HCT116 (cell line): ENCODE measurements around the gene KCNE4. TPM values are rescaled to one million over a fixed set of nuclear protein-coding genes. Genes with fewer than 3 reads are reported as not detected.

Experiments used
- ATAC-seq: fragments of 200-7000 bp; cut with Tn5 transposase; 2 replicates; pipeline ENCODE4 v1.9.1; 2020; ENCODE audit warnings: mild to moderate bottlenecking, moderate library complexity
- BruUV-seq: library from RNA; stranded (reverse); fragments of 400-500 nt; replicated peaks from 2 replicates; lab custom pipeline; 2021; lab: Mats Ljungman, UMichigan
- CTCF ChIA-PET: fragments of 300-600 bp; sonication (Branson Sonifier 250); formaldehyde crosslinking; loops from one replicate; lab custom pipeline; 2021; ENCODE audit warnings: antibody characterized with exemption; lab: Charles Lee
- POLR2A ChIA-PET: fragments of 300-600, 350-600 bp; sonication (Branson Sonifier 250); formaldehyde crosslinking; loops from one replicate; lab custom pipeline; 2021; ENCODE audit warnings: antibody characterized with exemption; lab: Charles Lee
- RAD21 ChIA-PET, 2 experiments: fragments of 300-600 bp; sonication (Branson Sonifier 250); formaldehyde crosslinking; loops; one replicate each; lab custom pipeline; 2023; ENCODE audit warnings: low total read pairs in 2 of 2; ENCODE audit not compliant: uncharacterized antibody in 2 of 2, unreplicated experiment in 2 of 2, low non-redundant PET in 1 of 2; lab: Charles Lee
- DNase-seq: peaks from one replicate; pipeline ENCODE4 v3.0.0-alpha.2; 2010; ENCODE audit warnings: low read depth, low spot score
- H2AFZ ChIP-seq: fragments of 200-600 bp; shearing (Covaris generic), sonication (generic); 2 replicates; pipeline ENCODE4 v1.6.1; 2017; ENCODE audit warnings: low read depth, mixed run types, mixed read lengths, antibody characterized with exemption, low read length; ENCODE audit not compliant: poor library complexity, severe bottlenecking
- H3K27ac ChIP-seq: 2 replicates; pipeline ENCODE4 v1.5.1; 2012; ENCODE audit warnings: low read depth, low read length
- H3K27me3 ChIP-seq: fragments of 200-600 bp; sonication (generic); 2 replicates; pipeline ENCODE4 v1.6.1; 2016; ENCODE audit warnings: mixed run types, low read length, mixed read lengths; ENCODE audit not compliant: insufficient read depth
- H3K36me3 ChIP-seq, 2 experiments: fragments of 200-500 bp in 1 of 2; fragments of 200-600 bp in 1 of 2; sonication (Bioruptor generic) in 1 of 2; sonication (generic) in 1 of 2; 2 replicates each; pipeline versions ENCODE4 v1.5.1 to v1.6.1; 2014 to 2016; ENCODE audit warnings: low read length in 2 of 2, inconsistent platforms in 1 of 2, mixed read lengths in 1 of 2, mixed run types in 1 of 2; ENCODE audit not compliant: insufficient read depth in 2 of 2, control insufficient read depth in 1 of 2
- H3K4me1 ChIP-seq, 2 experiments: fragments of 200-600 bp in 1 of 2; sonication (generic) in 1 of 2; 2 replicates each; pipeline versions ENCODE4 v1.5.1 to v1.6.1; 2012 to 2017; ENCODE audit warnings: low read length in 2 of 2, inconsistent platforms in 1 of 2, mild to moderate bottlenecking in 1 of 2, mixed read lengths in 1 of 2, mixed run types in 1 of 2, moderate library complexity in 1 of 2; ENCODE audit not compliant: insufficient read depth in 2 of 2, control insufficient read depth in 1 of 2
- H3K4me2 ChIP-seq: fragments of 200-600 bp; sonication (generic); 2 replicates; pipeline ENCODE4 v1.6.1; 2017; ENCODE audit warnings: mixed run types, low read length, mixed read lengths
- H3K4me3 ChIP-seq, 2 experiments: fragments of 200-600 bp in 1 of 2; sonication (generic) in 1 of 2; replicated peaks in 1 of 2; 2 replicates each; pipeline ENCODE4 v1.5.1; 2011 to 2016; ENCODE audit warnings: low read length in 2 of 2, control low read depth in 1 of 2, low read depth in 1 of 2, mild to moderate bottlenecking in 1 of 2, mixed read lengths in 1 of 2, mixed run types in 1 of 2
- H3K79me2 ChIP-seq: fragments of 200-600 bp; sonication (generic); 2 replicates; pipeline ENCODE4 v1.6.1; 2017; ENCODE audit warnings: mild to moderate bottlenecking, mixed run types, low read length, moderate library complexity, mixed read lengths; ENCODE audit not compliant: insufficient read depth
- H3K9ac ChIP-seq: fragments of 200-600 bp; sonication (generic); 2 replicates; pipeline ENCODE4 v1.6.1; 2016; ENCODE audit warnings: low read length, mixed read lengths
- H3K9me2 ChIP-seq: fragments of 200-600 bp; sonication (generic), shearing (Covaris generic); 2 replicates; pipeline ENCODE4 v1.6.1; 2017; ENCODE audit warnings: mixed run types, mild to moderate bottlenecking, moderate library complexity; ENCODE audit not compliant: insufficient read depth
- H3K9me3 ChIP-seq, 2 experiments: fragments of 200-500 bp in 1 of 2; fragments of 200-600 bp in 1 of 2; sonication (Bioruptor generic) in 1 of 2; sonication (generic) in 1 of 2; 2 replicates each; pipeline ENCODE4 v1.6.1; 2014 to 2017; ENCODE audit warnings: low read length in 2 of 2, mixed read lengths in 2 of 2, inconsistent platforms in 1 of 2, low read depth in 1 of 2, mild to moderate bottlenecking in 1 of 2, mixed run types in 1 of 2, moderate library complexity in 1 of 2; ENCODE audit not compliant: control insufficient read depth in 1 of 2, insufficient read depth in 1 of 2
- H4K20me1 ChIP-seq: fragments of 200-600 bp; sonication (generic), shearing (Covaris generic); 2 replicates; pipeline ENCODE4 v1.6.1; 2017; ENCODE audit warnings: mixed run types, mild to moderate bottlenecking, moderate library complexity; ENCODE audit not compliant: insufficient read depth
- CEBPB ChIP-seq: IDR thresholded peaks from 2 replicates; pipeline ENCODE4 v1.6.1; 2012; ENCODE audit warnings: low read depth
- ELF1 ChIP-seq: IDR thresholded peaks from 2 replicates; pipeline ENCODE4 v1.6.1; 2012; ENCODE audit warnings: low read depth, borderline replicate concordance
- EZH2 ChIP-seq: fragments of 200-600 bp; sonication (generic); IDR thresholded peaks from 2 replicates; pipeline ENCODE4 v1.6.1; 2017; ENCODE audit warnings: antibody characterized with exemption, mixed run types
- FOSL1 ChIP-seq: IDR thresholded peaks from 2 replicates; pipeline ENCODE4 v1.6.1; 2012; ENCODE audit warnings: low read depth
- MAX ChIP-seq: IDR thresholded peaks from 2 replicates; pipeline ENCODE4 v1.6.1; 2012
- POLR2A ChIP-seq: IDR thresholded peaks from 2 replicates; pipeline ENCODE4 v1.7.0; 2011; ENCODE audit warnings: borderline replicate concordance; ENCODE audit not compliant: insufficient read depth, insufficient read length; ENCODE audit errors: extremely low read depth
- POLR2AphosphoS5 ChIP-seq: IDR thresholded peaks from 2 replicates; pipeline ENCODE4 v1.6.1; 2011; ENCODE audit warnings: mild to moderate bottlenecking, low read depth, low read length, moderate library complexity
- RAD21 ChIP-seq: IDR thresholded peaks from 2 replicates; pipeline ENCODE4 v1.6.1; 2012; ENCODE audit warnings: low read depth, mild to moderate bottlenecking
- REST ChIP-seq: IDR thresholded peaks from 2 replicates; pipeline ENCODE4 v1.6.1; 2012; ENCODE audit warnings: low read depth
- SIN3A ChIP-seq: IDR thresholded peaks from 2 replicates; pipeline ENCODE4 v1.6.1; 2012; ENCODE audit warnings: low read depth
- SP1 ChIP-seq: IDR thresholded peaks from 2 replicates; pipeline ENCODE4 v1.6.1; 2012; ENCODE audit warnings: low read depth
- TCF7L2 ChIP-seq: IDR thresholded peaks from 2 replicates; pipeline ENCODE4 v1.7.0; 2011; ENCODE audit warnings: borderline replicate concordance, inconsistent platforms; ENCODE audit not compliant: insufficient read depth, insufficient read length; ENCODE audit errors: extremely low read depth
- ZFX ChIP-seq: fragments of 450-650 bp; IDR thresholded peaks from 2 replicates; pipeline ENCODE4 v1.6.1; 2017
- ZNF274 ChIP-seq: fragments of 200-500 bp; sonication (Bioruptor generic); IDR thresholded peaks from 2 replicates; pipeline ENCODE4 v1.6.1; 2014; ENCODE audit warnings: mild to moderate bottlenecking, low read depth, low read length, inconsistent platforms
- intact Hi-C: fragments of 100-400 bp; cut with micrococcal nuclease; formaldehyde crosslinking; loops from 2 replicates; pipeline ENCODE4 v1.10.0; 2022
- total RNA-seq: library from RNA; stranded (reverse); gene quantifications from one replicate; pipeline ENCODE4 v1.2.1, GENCODE V29; 2021; ENCODE audit not compliant: unreplicated experiment
- TF ChIP-seq, protein P1 (sequence below): IDR thresholded peaks from 2 replicates; pipeline ENCODE4 v1.6.1; 2012
- TF ChIP-seq, protein P2 (sequence below): IDR thresholded peaks from 2 replicates; pipeline ENCODE4 v1.6.1; 2011; ENCODE audit warnings: mild to moderate bottlenecking, low read length, moderate library complexity; ENCODE audit not compliant: insufficient replicate concordance; ENCODE audit errors: extremely low read depth

KCNE4 gene
- total RNA-seq, 1 experiment from 2014 or later, result not detected

DNA sequence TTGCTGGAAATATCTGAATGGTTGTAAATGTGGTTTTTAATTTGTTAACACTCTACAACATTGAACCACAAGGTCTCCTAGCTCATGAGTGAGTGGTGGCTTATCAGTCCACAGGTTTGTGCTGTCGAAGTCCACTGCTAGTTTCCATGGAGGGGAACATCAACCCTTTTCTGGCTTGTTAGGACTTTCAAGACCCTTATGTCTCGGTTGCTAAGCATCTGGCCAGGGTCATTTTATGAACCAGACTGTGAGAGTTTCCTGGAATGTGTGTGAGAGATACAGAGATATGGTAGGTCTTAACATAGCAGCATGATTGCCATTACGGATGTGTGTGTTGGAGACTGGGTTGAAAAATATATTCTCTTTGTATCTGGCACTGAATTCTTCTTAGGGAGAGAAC, 36.9 kb downstream of the KCNE4 start:
- no TSS peak for BruUV-seq
- TF ChIP-seq REST (no peak), TCF7L2 (no peak), POLR2A (no peak), CEBPB (no peak), EZH2 (no peak), POLR2AphosphoS5 (no peak), FOSL1 (no peak), SIN3A (no peak), ZFX (no peak), ELF1 (no peak), SP1 (no peak), ZNF274 (no peak), MAX (no peak), RAD21 (no peak)
- TF ChIP-seq, protein P1, sequence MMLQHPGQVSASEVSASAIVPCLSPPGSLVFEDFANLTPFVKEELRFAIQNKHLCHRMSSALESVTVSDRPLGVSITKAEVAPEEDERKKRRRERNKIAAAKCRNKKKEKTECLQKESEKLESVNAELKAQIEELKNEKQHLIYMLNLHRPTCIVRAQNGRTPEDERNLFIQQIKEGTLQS, result no peak
- TF ChIP-seq, protein P2, sequence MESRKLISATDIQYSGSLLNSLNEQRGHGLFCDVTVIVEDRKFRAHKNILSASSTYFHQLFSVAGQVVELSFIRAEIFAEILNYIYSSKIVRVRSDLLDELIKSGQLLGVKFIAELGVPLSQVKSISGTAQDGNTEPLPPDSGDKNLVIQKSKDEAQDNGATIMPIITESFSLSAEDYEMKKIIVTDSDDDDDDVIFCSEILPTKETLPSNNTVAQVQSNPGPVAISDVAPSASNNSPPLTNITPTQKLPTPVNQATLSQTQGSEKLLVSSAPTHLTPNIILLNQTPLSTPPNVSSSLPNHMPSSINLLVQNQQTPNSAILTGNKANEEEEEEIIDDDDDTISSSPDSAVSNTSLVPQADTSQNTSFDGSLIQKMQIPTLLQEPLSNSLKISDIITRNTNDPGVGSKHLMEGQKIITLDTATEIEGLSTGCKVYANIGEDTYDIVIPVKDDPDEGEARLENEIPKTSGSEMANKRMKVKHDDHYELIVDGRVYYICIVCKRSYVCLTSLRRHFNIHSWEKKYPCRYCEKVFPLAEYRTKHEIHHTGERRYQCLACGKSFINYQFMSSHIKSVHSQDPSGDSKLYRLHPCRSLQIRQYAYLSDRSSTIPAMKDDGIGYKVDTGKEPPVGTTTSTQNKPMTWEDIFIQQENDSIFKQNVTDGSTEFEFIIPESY, result no peak
- TF ChIP-seq, all 23 proteins: peak for 0
- ChIA-PET CTCF (no interaction called here), POLR2A (no interaction called here), RAD21 (no interaction called here)
- H3K4me2 ChIP-seq, result no peak overlapping the region
- no peak overlapping the region for H3K27ac ChIP-seq
- H3K9ac ChIP-seq, result no peak overlapping the region
- no peaks in the 10 kb centered on the region for H3K36me3 ChIP-seq
- H3K9me3 ChIP-seq, result no peaks in the 10 kb centered on the region
- H3K27me3 ChIP-seq, result no peaks in the 10 kb centered on the region
- DNase-seq (no peak), ATAC-seq (no peak)
- H3K79me2 ChIP-seq, result no peaks in the 10 kb centered on the region
- H3K9me2 ChIP-seq, result no peaks in the 10 kb centered on the region
- H2AFZ ChIP-seq, result no peak overlapping the region
- no peaks in the 10 kb centered on the region for H4K20me1 ChIP-seq
- intact Hi-C loops, result no loop called here
- H3K4me3 ChIP-seq, result no peak overlapping the region
- H3K4me1 ChIP-seq, result no peaks in the 10 kb centered on the region
